Measurements from ENCODE around the gene EXTL1.

Gene EXTL1

DNA sequence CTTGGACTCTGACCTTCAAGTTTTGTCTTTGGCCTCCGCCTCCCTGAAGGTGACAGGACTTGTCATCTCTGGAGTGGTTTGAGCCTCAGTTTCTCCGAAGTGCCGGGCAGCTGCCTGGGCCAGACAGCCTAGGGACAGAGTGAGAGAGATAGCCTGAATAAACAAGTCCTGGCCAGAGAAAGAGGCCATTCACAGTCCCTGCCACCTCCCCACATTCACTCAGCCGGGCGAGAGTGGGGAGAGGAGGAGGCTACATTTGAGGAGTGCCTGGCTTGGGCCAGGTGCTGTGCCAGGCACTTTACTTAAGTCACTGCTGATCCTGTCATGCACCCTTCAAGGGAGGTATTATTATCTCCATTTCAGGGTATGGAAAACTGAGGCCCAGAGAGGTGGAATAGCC lies 3.5 kb downstream of the EXTL1 start:
- peak in 1 of 2 donors; percentile 18 for DNase-seq

DNA sequence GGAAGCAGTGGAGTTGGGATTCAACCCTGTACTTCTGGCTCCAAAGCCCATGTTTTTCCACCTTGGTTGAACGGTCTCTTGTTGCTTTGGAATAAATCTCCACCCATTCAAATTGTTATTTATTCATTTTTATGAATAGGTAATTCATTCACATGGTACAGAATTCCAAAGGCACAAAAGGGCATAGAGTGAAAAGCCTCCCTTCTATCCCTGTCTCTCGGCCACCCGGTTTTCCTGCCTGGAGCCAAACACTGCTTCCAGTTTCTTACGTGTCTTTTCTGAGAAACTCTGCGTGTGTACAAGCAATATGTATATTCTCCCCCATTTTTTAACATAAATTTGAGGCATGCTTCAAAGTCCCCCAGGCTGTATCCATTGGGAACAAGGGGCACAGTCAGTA lies 3.9 kb downstream of the EXTL1 start:
- no peak for DNase-seq

DNA sequence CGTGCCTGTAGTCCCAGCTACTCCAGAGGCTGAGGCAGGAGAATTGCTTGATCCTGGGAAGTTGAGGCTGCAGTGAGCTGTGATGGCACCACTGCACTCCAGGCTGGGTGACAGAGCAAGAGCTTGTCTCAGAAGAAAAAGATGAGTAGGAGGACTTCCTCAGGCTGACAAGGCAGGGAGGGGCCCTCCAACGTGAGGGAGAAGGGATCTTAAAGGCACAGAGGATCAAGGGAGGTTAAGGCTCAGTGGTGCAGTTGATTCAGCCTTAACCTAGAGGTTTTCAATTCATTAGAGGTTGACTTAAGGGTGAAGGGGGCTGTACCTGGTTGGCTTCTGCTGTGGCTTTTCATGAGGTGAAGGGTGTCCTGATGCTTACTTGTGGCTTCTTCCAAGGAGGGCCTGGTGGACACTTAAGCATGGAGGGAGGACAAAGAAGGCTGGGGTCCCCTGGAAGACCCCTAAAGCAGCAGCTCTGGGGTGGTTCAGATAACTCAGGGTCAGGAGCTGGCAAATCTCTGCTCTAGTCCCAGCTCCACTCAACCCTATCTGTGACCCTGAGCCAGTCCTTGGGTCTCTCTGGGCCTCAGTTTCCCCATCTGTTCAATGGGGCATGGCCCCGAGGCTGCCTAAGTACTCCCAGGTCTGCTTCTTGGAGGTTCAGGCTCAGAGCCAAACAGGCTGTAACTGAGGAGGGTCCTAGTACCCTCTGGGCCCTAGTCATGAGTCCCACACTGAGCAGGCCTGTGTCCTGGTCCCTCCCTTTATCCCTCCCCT lies 6.3 kb downstream of the EXTL1 start:
- no peak for DNase-seq

GRCh38 chr1:26028490-26028980 lies 7.0 kb downstream of the EXTL1 start:
- DNase-seq, result no peak

DNA sequence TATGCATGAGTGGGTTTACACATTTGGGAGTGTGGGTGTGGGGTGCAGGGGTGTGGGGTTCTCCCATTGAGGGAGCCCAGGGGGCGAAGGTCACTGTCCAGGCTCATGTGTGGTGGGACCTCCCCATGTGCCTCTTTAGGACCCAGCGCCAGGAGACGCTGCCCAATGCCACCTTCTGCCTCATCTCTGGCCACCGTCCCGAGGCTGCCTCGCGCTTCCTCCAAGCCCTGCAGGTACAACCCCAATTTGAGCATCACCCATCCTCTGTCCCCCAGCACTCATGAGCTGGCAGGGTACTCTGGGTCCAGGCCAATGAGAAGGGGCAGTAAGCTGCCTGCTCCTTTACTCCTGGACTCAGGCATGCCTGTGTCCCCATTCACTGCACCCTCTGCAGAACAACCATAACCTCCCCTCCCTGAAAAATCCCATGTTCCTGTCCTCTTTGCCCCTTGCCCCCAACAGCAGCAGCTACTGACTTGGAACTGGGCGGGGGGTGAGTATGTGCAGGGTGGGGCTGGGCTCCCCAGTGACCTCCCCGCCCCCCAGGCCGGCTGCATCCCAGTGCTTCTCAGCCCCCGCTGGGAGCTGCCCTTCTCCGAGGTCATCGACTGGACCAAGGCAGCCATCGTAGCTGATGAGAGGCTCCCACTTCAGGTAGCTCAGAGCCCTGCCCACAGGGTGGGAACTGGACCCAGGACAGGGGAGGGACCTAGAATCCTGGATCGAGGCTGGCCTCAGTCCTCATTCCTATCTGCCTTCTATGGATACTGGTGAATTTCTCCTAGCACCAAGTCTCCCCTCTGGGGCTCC lies 7.7 kb downstream of the EXTL1 start:
- no peak for DNase-seq

- no peak for DNase-seq
Observed at GRCh38 chr1:26029864-26030481, 8.4 kb downstream of the EXTL1 start.

GRCh38 chr1:26031196-26031595 lies 9.6 kb downstream of the EXTL1 start:
- DNase-seq, result no peak

GRCh38 chr1:26031611-26032220 lies 10.1 kb downstream of the EXTL1 start:
- DNase-seq, result no peak

DNA sequence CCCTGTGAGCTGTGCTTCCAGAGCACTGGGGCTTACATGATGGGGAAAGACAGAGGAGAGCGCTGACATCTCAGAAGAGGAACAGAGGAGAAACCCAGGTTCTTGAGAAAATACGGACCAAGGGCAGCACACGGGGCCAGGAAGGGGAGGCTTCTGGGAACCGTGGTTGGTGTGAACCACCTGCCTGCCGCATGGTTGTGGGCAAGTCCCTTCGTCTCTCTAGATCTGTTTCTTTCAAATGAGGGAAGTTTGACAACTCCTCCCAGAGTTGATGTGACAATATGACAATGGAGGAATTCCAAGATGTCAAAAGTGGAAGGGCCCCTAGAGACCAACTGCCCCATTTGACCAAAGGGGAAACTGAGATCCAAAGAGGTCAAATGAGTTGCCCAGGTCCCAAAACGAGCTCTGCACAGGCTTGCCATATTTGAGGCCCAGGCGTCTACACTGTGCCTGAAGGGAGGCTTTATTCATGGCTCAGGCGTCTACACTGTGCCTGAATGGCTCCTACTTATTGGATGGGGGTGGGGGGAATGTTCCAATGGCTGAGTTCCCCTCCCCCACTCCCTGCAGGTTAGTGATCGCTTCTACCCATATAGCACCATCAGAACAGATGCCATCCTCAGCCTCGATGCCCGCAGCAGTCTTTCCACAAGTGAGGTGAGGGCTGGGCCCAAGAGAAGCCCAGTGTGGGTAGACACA lies 11.2 kb downstream of the EXTL1 start:
- DNase-seq, result no peak

- DNase-seq, result no peak
Observed at GRCh38 chr1:26034504-26035202, 13.1 kb downstream of the EXTL1 start.

DNA sequence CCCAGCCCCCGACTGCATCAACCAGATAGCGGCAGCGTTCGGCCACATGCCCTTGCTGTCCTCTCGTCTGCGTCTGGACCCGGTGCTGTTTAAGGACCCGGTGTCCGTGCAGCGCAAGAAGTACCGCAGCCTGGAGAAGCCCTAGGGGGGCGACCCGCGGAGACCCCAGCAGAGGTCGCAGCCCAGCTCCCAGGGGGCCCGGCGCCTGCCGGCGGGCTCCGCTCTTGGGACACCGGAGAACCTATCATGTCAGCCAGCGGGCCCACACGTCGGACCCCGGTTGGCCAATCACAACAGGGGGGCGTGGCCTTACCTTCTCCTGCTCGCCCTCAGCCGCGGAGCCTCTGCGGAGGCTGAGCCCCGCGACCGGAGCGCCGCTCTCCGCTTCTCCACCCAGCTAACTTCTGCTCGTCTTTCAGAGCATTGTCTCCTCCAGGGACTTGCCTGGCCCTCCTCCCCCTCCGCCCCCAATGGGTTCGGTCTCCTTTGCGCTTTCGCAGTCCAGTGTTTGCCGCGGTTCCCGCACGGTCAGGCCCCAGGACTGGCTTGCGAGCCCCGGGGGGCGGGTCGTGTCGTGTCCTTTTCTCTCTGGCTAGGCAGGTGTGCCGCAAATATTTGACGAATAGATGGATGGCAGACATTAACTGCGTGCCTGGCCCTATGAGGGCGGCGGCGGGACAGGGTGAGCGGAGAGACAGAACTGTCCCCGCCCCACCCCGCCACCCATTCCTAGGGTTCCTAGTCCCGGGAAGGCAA lies 13.8 kb downstream of the EXTL1 start:
- DNase-seq, result peak; percentile 84 to 93

DNA sequence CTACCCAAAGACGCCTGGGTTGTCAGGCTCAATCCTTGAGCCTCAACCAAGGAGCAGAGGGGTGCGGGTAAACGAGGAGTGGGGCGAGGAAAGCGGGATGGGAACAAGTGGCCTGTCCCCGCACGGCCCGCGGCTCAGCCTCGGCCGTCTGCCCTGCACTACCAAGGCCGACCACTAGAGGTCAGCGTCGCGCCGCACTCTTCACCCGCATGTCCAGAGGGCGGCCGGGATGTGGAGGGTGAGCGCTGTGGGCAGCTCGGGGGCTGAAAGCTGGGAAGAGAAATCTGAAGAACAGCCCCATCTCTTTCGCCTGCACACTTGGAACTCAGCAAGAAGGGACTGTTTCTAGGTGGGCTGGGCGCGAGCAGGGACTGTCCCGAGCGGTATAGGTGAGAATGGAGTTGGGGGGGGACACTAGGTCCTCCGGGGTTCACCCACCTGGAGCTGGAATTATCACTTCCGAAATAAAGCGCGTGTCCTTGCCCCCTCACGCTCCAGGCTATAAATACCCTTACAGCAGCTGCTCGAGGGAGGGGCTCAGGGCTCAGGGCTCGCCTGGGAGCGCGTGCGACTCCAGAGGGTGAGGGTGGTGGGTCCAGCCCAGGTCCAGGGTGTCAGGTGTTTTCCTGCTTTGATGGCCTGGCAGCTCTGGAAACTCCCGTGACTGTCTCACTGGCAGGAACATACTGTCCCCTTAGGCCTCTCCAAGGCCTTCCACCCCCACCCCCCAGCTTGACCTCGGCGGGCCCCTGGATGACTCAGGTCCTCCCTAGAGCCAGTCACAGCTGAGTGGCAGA lies 14.6 kb downstream of the EXTL1 start:
- peak; percentile 36 to 82 for DNase-seq

DNA sequence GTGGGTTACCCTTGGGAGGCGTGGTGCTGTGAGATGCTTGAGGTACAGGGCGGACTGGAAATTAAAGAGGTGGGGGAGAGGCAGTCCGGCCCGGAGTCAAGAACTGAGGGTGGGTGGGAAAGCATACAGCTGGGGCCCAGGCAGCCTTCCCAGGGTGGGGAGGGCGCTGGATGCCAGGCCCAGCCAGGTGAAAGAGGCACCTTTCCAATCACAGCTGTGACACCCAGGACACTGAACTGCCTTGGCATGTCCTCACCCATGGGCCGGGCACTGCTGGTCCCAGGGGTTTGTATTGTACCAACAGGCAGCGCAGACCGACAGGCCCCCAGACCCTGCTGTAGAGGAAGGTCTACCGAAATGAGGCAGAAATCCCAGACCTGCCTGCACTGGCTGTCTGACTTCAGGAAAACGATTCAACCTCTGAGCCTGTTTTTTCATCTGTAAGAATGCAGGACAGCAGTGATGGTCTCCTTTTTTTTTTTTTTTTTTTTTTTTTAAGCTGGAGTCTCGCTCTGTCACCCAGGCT lies 15.2 kb downstream of the EXTL1 start:
- DNase-seq, result no peak

- no peak for DNase-seq
Observed at GRCh38 chr1:26037904-26038303, 16.3 kb downstream of the EXTL1 start.

DNA sequence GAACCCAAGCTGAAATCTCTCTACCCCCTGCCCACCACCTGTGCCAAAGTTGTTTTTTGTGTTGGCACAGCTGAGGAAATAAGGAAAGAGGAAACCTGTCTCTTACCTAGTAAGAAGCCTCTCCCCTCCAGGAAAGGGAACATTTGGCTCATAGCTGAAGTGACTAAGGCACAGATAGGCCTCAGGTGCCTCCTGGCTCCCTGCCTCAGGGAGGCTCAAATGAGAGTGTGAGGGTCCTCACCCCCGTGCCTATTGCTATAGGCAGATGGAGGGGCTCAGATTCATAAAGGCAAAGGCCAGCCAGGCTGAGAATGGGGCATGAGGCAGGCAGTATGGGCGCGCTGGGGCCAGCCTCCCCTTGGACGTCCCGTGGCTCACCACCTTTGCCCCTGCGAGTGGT lies 16.9 kb downstream of the EXTL1 start:
- no peak for DNase-seq

DNA sequence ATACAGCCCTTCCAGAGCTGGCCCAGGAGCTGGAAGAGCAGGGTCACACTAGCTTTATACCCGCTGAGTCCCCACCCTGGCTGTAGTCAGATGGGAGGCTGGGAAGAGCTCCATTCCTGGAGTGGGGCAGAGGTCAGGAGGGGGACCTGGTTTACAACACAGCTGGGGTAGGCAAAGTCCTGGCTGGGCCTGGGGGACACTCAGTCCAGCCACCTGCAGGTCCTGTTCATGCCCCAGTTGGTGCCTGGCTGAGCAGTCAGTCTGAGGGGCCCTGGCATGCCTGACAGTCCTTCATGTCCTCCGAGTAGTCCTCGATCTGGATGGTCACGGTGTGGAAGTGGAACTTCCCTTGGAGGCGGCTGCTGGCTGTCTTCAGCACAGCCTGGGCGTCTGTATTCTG lies 17.3 kb downstream of the EXTL1 start:
- no peak for DNase-seq

DNA sequence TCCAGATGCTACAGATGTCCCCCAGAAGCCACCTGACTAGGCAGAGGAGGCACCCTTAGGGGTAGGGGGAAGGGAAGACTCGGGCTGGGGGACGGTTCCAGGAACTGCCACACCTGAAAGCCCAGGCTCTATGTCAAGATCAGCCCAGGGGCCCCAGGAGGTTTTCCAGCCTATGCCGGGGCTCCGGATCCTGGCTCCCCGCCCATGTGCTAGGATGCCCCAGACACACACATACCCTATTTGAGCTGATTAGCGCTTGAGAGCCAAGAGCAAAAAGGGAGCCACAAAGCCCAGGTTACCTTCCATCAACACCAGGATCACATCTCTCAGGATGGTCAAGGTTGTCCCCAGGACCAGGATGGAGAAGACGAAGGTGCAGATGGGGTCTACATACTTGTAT lies 19.8 kb downstream of the EXTL1 start:
- no peak for DNase-seq

DNA sequence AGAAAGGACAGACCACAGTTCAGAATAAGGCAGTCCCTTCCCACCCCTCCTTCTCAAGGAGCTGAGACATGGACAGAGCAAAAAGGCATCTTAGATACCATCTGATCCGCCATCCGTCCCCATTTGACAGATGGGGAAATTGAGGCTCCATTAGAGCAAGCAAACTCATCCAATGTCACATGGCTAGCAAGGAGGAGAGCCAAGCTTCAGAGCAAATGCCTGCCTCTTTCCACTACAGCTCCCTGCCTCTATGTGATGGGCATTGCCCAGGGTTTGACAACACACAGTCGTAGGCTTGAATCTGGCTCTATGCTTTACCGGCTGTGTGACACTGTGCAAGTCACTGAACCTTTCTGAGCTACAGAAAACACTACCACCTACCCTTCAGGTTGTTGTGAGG lies 20.4 kb downstream of the EXTL1 start:
- no peak for DNase-seq

DNA sequence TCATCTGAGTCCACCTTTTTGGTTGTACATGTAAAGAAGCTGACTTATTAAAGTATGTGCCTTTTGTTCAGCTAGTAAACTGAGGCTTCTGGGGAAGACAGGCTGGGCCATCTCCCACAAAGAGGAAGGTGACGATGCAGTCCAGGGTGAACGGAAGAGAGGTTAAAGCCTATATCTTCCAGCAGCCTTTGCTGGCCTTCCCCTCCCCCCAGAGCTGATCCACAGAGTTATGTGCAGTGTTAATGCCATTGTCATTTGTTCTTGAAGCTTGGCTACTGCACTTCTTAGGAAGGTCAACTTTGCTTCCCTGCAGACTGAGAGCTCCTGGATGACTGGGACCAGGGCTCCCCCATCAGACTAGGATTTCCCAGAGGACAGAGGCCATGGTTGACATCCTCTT lies 22.2 kb downstream of the EXTL1 start:
- no peak for DNase-seq

DNA sequence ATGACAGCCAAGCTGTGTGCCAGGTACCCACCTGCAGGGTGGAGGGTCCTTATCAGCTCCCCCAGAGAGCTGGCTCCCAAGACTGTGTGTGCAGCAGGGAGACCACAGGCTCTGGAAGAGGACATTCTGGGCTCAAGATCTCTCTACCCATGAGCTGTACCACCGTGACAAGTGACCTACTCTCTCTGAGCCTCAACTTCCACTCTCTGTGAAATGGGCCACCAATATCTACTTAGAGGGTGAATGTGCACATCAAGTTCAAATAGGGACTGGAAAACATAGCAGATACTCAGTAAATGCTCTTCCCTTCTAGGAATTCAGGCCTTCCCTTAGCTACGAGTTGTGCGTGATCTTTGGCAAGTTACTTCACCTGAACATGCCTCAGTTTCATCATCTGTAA lies 22.8 kb downstream of the EXTL1 start:
- DNase-seq, result no peak

Measured in hippocampal formation (tissue), 2 donors.